Measurements from ENCODE around the gene TEAD1. TPM values are rescaled to one million over a fixed set of nuclear protein-coding genes. Genes with fewer than 3 reads are reported as not detected.

Gene TEAD1
- total and polyA plus RNA-seq, 4 donors, result 9.1 to 38.4 (median 10.7) TPM

GRCh38 chr11:12784987-12785386, 110.8 kb downstream of the TEAD1 start:
- Histone ChIP-seq H3K36me3 (ENCODE audit: control insufficient read depth in 4 of 4, insufficient read depth in 3 of 4, low read depth in 1 of 4, low read length in 3 of 4) (no peaks in the 10 kb centered on the region), H3K9me3 (ENCODE audit: control insufficient read depth in 4 of 4, low read length in 3 of 4) (no peaks in the 10 kb centered on the region), H3K27ac (ENCODE audit: low read depth in 1 of 2, low read length in 2 of 2) (no peak overlapping the region), H3K4me3 (ENCODE audit: low read depth in 1 of 3, low read length in 3 of 3) (no peak overlapping the region), H3K4me1 (ENCODE audit: control insufficient read depth in 4 of 4, insufficient read depth in 4 of 4, low read length in 3 of 4) (no peaks in the 10 kb centered on the region), H3K27me3 (ENCODE audit: control insufficient read depth in 4 of 4, insufficient read depth in 4 of 4, low read length in 3 of 4) (no peaks in the 10 kb centered on the region), H3K9ac (ENCODE audit: low read depth in 1 of 2, low read length in 2 of 2) (no peak overlapping the region)
- TF ChIP-seq ZBTB33 (IDR thresholded peaks at IDR 0.05), result no peak
- TF ChIP-seq EGR1 (IDR thresholded peaks at IDR 0.05; ENCODE audit: low read depth in 2 of 2), result no peak
- TF ChIP-seq HNF4G (IDR thresholded peaks at IDR 0.05), result no peak
- TF ChIP-seq NR2F2 (IDR thresholded peaks at IDR 0.05), result no peak
- TF ChIP-seq RAD21 (IDR thresholded peaks at IDR 0.05), result no peak
- TF ChIP-seq FOXA1 (IDR thresholded peaks at IDR 0.05), result no peak
- no peak for TF ChIP-seq ATF3 (IDR thresholded peaks at IDR 0.05)
- no peak for TF ChIP-seq MAX (IDR thresholded peaks at IDR 0.05)
- no peak for TF ChIP-seq YY1 (IDR thresholded peaks at IDR 0.05)
- TF ChIP-seq GABPA (IDR thresholded peaks at IDR 0.05 in 1 of 2, conservative IDR thresholded peaks at IDR 0.05 in 1 of 2), result no peak
- no peak for TF ChIP-seq TAF1 (conservative IDR thresholded peaks at IDR 0.05)
- TF ChIP-seq FOXA2 (IDR thresholded peaks at IDR 0.05), result no peak
- no peak for DNase-seq (ENCODE audit: low spot score)
- WGBS, result 92% methylated on average over 5 of the region's 5 CpGs

GRCh38 chr11:12785901-12786300, 111.7 kb downstream of the TEAD1 start:
- no peak for DNase-seq (ENCODE audit: low spot score)
- Histone ChIP-seq H3K4me1 (ENCODE audit: control insufficient read depth in 4 of 4, insufficient read depth in 4 of 4, low read length in 3 of 4) (no peaks in the 10 kb centered on the region), H3K9me3 (ENCODE audit: control insufficient read depth in 4 of 4, low read length in 3 of 4) (no peaks in the 10 kb centered on the region), H3K9ac (ENCODE audit: low read depth in 1 of 2, low read length in 2 of 2) (no peak overlapping the region), H3K36me3 (ENCODE audit: control insufficient read depth in 4 of 4, insufficient read depth in 3 of 4, low read depth in 1 of 4, low read length in 3 of 4) (no peaks in the 10 kb centered on the region), H3K27ac (ENCODE audit: low read depth in 1 of 2, low read length in 2 of 2) (no peak overlapping the region), H3K4me3 (ENCODE audit: low read depth in 1 of 3, low read length in 3 of 3) (no peak overlapping the region), H3K27me3 (ENCODE audit: control insufficient read depth in 4 of 4, insufficient read depth in 4 of 4, low read length in 3 of 4) (no peaks in the 10 kb centered on the region)
- 95% methylated on average over 5 of the region's 5 CpGs for WGBS
- no peak for TF ChIP-seq JUND (IDR thresholded peaks at IDR 0.05)
- TF ChIP-seq ATF3 (IDR thresholded peaks at IDR 0.05), result no peak
- TF ChIP-seq TAF1 (conservative IDR thresholded peaks at IDR 0.05), result no peak
- TF ChIP-seq HNF4A (conservative IDR thresholded peaks at IDR 0.05), result no peak
- no peak for TF ChIP-seq CTCF (IDR thresholded peaks at IDR 0.05; ENCODE audit: low read depth, low read length, missing input control)
- no peak for TF ChIP-seq EGR1 (IDR thresholded peaks at IDR 0.05; ENCODE audit: low read depth in 2 of 2)
- TF ChIP-seq FOXA2 (IDR thresholded peaks at IDR 0.05), result no peak
- no peak for TF ChIP-seq ZBTB33 (IDR thresholded peaks at IDR 0.05)
- no peak for TF ChIP-seq GABPA (IDR thresholded peaks at IDR 0.05 in 1 of 2, conservative IDR thresholded peaks at IDR 0.05 in 1 of 2)
- TF ChIP-seq SP1 (IDR thresholded peaks at IDR 0.05), result no peak
- TF ChIP-seq MAX (IDR thresholded peaks at IDR 0.05), result no peak
- no peak for TF ChIP-seq RXRA (IDR thresholded peaks at IDR 0.05)
- no peak for TF ChIP-seq FOXA1 (IDR thresholded peaks at IDR 0.05)
- no peak for TF ChIP-seq REST (IDR thresholded peaks at IDR 0.05)
- TF ChIP-seq HNF4G (IDR thresholded peaks at IDR 0.05), result no peak

Measured in liver (tissue), 9 donors.